K562 (cell line): Measurements from ENCODE around the gene IL13. TPM values are rescaled to one million over a fixed set of nuclear protein-coding genes. Genes with fewer than 3 reads are reported as not detected.

Experiments used
- BRF1 ChIP-seq: IDR thresholded peaks from 3 replicates; pipeline ENCODE4 v1.6.1; 2011; ENCODE audit warnings: borderline replicate concordance, mild to moderate bottlenecking; ENCODE audit not compliant: insufficient read length; ENCODE audit errors: extremely low read depth
- CBFA2T2 ChIP-seq: fragments of 450-650 bp; conservative IDR thresholded peaks from 2 replicates; pipeline ENCODE4 v1.6.1; 2017; ENCODE audit warnings: mild to moderate bottlenecking
- CEBPG ChIP-seq, 3 experiments: fragments of 200-800 bp in 1 of 3; sonication (Bioruptor generic) in 1 of 3; sonication (generic) in 1 of 3; formaldehyde crosslinking in 1 of 3; IDR thresholded peaks in 2 of 3; conservative IDR thresholded peaks in 1 of 3; 2 replicates each; pipeline versions ENCODE4 v1.6.1 to v1.8.0; 2016 to 2022; ENCODE audit warnings: missing compliant biosample characterization in 2 of 3, missing genetic modification characterization in 2 of 3, mild to moderate bottlenecking in 1 of 3, missing genetic modification reagents in 1 of 3
- ELF4 ChIP-seq: fragments of 450-650 bp; formaldehyde crosslinking; IDR thresholded peaks from 2 replicates; pipeline ENCODE4 v1.4.0; 2022; ENCODE audit warnings: missing genetic modification characterization
- HDAC8 ChIP-seq: fragments of 450-650 bp; IDR thresholded peaks from 2 replicates; pipeline ENCODE4 v1.6.1; 2016; ENCODE audit warnings: mild to moderate bottlenecking, missing genetic modification characterization, moderate library complexity, missing compliant biosample characterization
- HNRNPLL ChIP-seq: fragments of 200-400 bp; formaldehyde crosslinking; IDR thresholded peaks from 2 replicates; pipeline ENCODE4 v1.6.1; 2017; ENCODE audit warnings: low read length, low read depth, mild to moderate bottlenecking; ENCODE audit not compliant: poor library complexity, severe bottlenecking
- MEF2D ChIP-seq: conservative IDR thresholded peaks from 2 replicates; pipeline ENCODE4 v1.6.1; 2016; ENCODE audit warnings: low read depth, missing genetic modification characterization, missing compliant biosample characterization
- NBN ChIP-seq: fragments of 450-650 bp; IDR thresholded peaks from 2 replicates; pipeline ENCODE4 v1.6.1; 2016; ENCODE audit warnings: low read depth, mild to moderate bottlenecking
- NCOR1 ChIP-seq: fragments of 450-650 bp; IDR thresholded peaks from 2 replicates; pipeline ENCODE4 v1.6.1; 2016; ENCODE audit warnings: mild to moderate bottlenecking, moderate library complexity
- NFYB ChIP-seq: IDR thresholded peaks from 2 replicates; pipeline ENCODE4 v1.6.1; 2011; ENCODE audit warnings: mild to moderate bottlenecking, moderate library complexity; ENCODE audit not compliant: insufficient read length; ENCODE audit errors: extremely low read depth
- PHB2 ChIP-seq: fragments of 450-650 bp; IDR thresholded peaks from 2 replicates; pipeline ENCODE4 v1.6.1; 2017; ENCODE audit warnings: low read depth
- PPARD ChIP-seq: fragments of 250-450 bp; sonication (Bioruptor Pico); IDR thresholded peaks from 2 replicates; pipeline ENCODE4 v1.8.0; 2022; ENCODE audit warnings: inconsistent platforms, mild to moderate bottlenecking, moderate library complexity
- RBM22 ChIP-seq: fragments of 200-400 bp; formaldehyde crosslinking; IDR thresholded peaks from 2 replicates; pipeline ENCODE4 v1.6.1; 2018; ENCODE audit warnings: low read length, low read depth; ENCODE audit not compliant: poor library complexity, severe bottlenecking
- SRSF7 ChIP-seq: fragments of 200-400 bp; formaldehyde crosslinking; optimal IDR thresholded peaks from 2 replicates; pipeline ENCODE3; 2017; ENCODE audit warnings: mild to moderate bottlenecking, low read depth, low read length
- ZC3H11A ChIP-seq: IDR thresholded peaks from 2 replicates; pipeline ENCODE4 v1.6.1; 2012; ENCODE audit warnings: low read depth, low read length, improper control_type of control experiment
- ZNF12 ChIP-seq: sonication (generic); formaldehyde crosslinking; IDR thresholded peaks from 2 replicates; pipeline ENCODE4 v1.4.0; 2020; ENCODE audit warnings: mild to moderate bottlenecking, missing genetic modification reagents
- ZNF408 ChIP-seq: fragments of 250-450 bp; sonication (Bioruptor Pico); IDR thresholded peaks from 2 replicates; pipeline ENCODE4 v1.4.0; 2020; ENCODE audit warnings: low read depth, mild to moderate bottlenecking, moderate library complexity
- ZNF589 ChIP-seq: fragments of 200-800 bp; sonication (Bioruptor generic); IDR thresholded peaks from 2 replicates; pipeline ENCODE4 v1.6.1; 2016; ENCODE audit warnings: low read depth, missing genetic modification characterization, missing compliant biosample characterization
- ZNF707 ChIP-seq: fragments of 250-450 bp; sonication (Bioruptor Pico); conservative IDR thresholded peaks from 2 replicates; pipeline ENCODE4 v1.8.0; 2022; ENCODE audit warnings: inconsistent platforms, mild to moderate bottlenecking, moderate library complexity
- ZNF785 ChIP-seq: fragments of 250-450 bp; sonication (Bioruptor Pico); IDR thresholded peaks from 2 replicates; pipeline ENCODE4 v1.4.0; 2020; ENCODE audit warnings: mild to moderate bottlenecking
- polyA plus RNA-seq, 8 experiments: library from polyadenylated mRNA; depleted of rRNA in 4 of 8; stranded (reverse) in 5 of 8; unstranded in 3 of 8; fragments of >200 nt; fragmentation: Nextera tagmentation in 2 of 8; fragmentation: Illumina TruSeq in 1 of 8; extraction: Ambion mirVana in 2 of 8; extraction: Trizol in 1 of 8; gene quantifications; 2 replicates each; pipeline versions ENCODE4 v1.2.1 to v1.2.3, GENCODE V29; 2011 to 2014; ENCODE audit warnings: inconsistent platforms in 1 of 8, missing spikeins in 1 of 8
- total RNA-seq, 7 experiments: library from RNA; depleted of rRNA in 6 of 7; stranded (reverse); fragments of >200 nt in 6 of 7; fragmentation: Illumina TruSeq in 2 of 7; extraction: Trizol in 2 of 7; gene quantifications; 2 replicates each; pipeline versions ENCODE4 v1.2.1 to v1.2.3, GENCODE V29; 2011 to 2021; ENCODE audit warnings: low replicate concordance in 1 of 7
- TF ChIP-seq, protein P1 (sequence below), 2 experiments: fragments of 250-450 bp in 1 of 2; fragments of 450-650 bp in 1 of 2; sonication (Bioruptor Pico) in 1 of 2; IDR thresholded peaks; 2 replicates each; pipeline versions ENCODE4 v1.6.1 to v1.8.0; 2016 to 2021; ENCODE audit warnings: mild to moderate bottlenecking in 2 of 2, moderate library complexity in 2 of 2, missing compliant biosample characterization in 1 of 2, missing genetic modification characterization in 1 of 2
- TF ChIP-seq, protein P2 (sequence below), 3 experiments: fragments of 200-800 bp in 1 of 3; fragments of 250-450 bp in 1 of 3; fragments of 450-650 bp in 1 of 3; sonication (Bioruptor Pico) in 1 of 3; sonication (Bioruptor generic) in 1 of 3; formaldehyde crosslinking in 1 of 3; IDR thresholded peaks; 2 replicates each; pipeline versions ENCODE4 v1.6.1 to v1.8.0; 2016 to 2022; ENCODE audit warnings: mild to moderate bottlenecking in 2 of 3, missing genetic modification characterization in 2 of 3, missing compliant biosample characterization in 1 of 3, moderate library complexity in 1 of 3
- TF ChIP-seq, protein P3 (sequence below): sonication (generic); formaldehyde crosslinking; IDR thresholded peaks from 2 replicates; pipeline ENCODE4 v1.9.0; 2022; ENCODE audit warnings: mild to moderate bottlenecking, missing genetic modification reagents

Gene IL13
- total and polyA plus RNA-seq, 9 of the 15 experiments (the other 6 are each of a cell fraction or from before 2014, with no cell fraction given): not detected

DNA sequence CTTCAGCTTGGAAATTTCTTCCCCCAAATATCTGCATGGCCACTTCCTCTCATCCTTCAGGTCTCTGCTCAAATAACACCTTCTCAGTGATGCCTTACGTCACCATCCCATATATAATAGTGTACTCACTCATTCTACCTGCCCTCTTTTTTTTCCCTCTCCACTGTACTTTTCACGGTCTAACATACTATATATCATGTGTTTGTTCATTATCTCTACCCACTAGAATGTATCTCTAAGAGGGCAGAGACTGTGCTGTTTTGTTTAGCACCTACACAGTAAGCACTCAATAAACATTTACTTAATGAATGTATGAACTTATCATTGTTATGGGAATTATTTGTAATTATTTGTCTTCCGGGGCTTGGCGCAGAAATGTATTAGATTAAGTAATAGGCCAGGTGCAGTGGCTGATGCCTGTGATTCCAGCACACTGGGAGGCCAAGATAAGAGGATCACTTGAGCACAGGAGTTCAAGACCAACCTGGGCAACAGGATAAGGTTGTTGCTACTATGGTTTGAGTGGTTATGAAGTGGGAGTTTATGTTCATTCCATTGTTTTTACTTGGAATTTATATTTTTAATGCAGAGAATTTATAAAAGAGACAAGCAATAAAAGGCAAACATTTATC is 6.0 kb upstream of the IL13 start (continued):
- TF ChIP-seq NFYB (no peak), ZNF408 (CRISPR knock-in tag) (no peak), CEBPG (CRISPR knock-in tag; IDR thresholded peaks at IDR 0.05) (no peak), CEBPG (tag; conservative IDR thresholded peaks at IDR 0.05 in 1 of 2, IDR thresholded peaks at IDR 0.05 in 1 of 2) (no peak), ZNF12 (no peak), CBFA2T2 (peak; percentile 99), HNRNPLL (no peak), SRSF7 (no peak), NCOR1 (peak; percentile 99), HDAC8 (tag) (no peak), ELF4 (peak; percentile 62; the same call in 1 of the 2 replicates), ZNF589 (CRISPR knock-in tag) (peak; percentile 61; the same call in 1 of the 2 replicates), ZNF707 (CRISPR knock-in tag) (no peak), PHB2 (peak; percentile 98), ZC3H11A (no peak), ZNF785 (CRISPR knock-in tag) (no peak), NBN (0 out of 2 replicates have a peak, but pooled peaks have one; percentile 31), MEF2D (tag) (no peak), PPARD (CRISPR knock-in tag) (no peak), RBM22 (no peak), BRF1 (no peak)
- TF ChIP-seq, protein P1, sequence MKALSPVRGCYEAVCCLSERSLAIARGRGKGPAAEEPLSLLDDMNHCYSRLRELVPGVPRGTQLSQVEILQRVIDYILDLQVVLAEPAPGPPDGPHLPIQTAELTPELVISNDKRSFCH (CRISPR knock-in tag; IDR thresholded peaks at IDR 0.05): no peak
- TF ChIP-seq, protein P1 (tag; IDR thresholded peaks at IDR 0.05): peak; percentile 72; the same call in 1 of the 2 replicates
- TF ChIP-seq, protein P2, sequence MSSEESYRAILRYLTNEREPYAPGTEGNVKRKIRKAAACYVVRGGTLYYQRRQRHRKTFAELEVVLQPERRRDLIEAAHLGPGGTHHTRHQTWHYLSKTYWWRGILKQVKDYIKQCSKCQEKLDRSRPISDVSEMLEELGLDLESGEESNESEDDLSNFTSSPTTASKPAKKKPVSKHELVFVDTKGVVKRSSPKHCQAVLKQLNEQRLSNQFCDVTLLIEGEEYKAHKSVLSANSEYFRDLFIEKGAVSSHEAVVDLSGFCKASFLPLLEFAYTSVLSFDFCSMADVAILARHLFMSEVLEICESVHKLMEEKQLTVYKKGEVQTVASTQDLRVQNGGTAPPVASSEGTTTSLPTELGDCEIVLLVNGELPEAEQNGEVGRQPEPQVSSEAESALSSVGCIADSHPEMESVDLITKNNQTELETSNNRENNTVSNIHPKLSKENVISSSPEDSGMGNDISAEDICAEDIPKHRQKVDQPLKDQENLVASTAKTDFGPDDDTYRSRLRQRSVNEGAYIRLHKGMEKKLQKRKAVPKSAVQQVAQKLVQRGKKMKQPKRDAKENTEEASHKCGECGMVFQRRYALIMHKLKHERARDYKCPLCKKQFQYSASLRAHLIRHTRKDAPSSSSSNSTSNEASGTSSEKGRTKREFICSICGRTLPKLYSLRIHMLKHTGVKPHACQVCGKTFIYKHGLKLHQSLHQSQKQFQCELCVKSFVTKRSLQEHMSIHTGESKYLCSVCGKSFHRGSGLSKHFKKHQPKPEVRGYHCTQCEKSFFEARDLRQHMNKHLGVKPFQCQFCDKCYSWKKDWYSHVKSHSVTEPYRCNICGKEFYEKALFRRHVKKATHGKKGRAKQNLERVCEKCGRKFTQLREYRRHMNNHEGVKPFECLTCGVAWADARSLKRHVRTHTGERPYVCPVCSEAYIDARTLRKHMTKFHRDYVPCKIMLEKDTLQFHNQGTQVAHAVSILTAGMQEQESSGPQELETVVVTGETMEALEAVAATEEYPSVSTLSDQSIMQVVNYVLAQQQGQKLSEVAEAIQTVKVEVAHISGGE (CRISPR knock-in tag; IDR thresholded peaks at IDR 0.05): peak in 1 of 3 experiments; percentile 78; a peak in 2 of 6 replicates
- TF ChIP-seq, protein P3, sequence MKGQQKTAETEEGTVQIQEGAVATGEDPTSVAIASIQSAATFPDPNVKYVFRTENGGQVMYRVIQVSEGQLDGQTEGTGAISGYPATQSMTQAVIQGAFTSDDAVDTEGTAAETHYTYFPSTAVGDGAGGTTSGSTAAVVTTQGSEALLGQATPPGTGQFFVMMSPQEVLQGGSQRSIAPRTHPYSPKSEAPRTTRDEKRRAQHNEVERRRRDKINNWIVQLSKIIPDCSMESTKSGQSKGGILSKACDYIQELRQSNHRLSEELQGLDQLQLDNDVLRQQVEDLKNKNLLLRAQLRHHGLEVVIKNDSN: no peak
